CD4-positive, alpha-beta T cell (primary cell): ENCODE results near the gene SH2D5. TPM values are rescaled to one million over a fixed set of nuclear protein-coding genes. Genes with fewer than 3 reads are reported as not detected.

Experiments used
- ATAC-seq: fragments of 200-7000 bp; cut with Tn5 transposase; one replicate; pipeline ENCODE4 v1.10.0; 2022; ENCODE audit warnings: mild to moderate bottlenecking; ENCODE audit not compliant: poor library complexity
- CTCF ChIA-PET: fragments of 350-600 bp; sonication (Branson Sonifier 250); formaldehyde crosslinking; loops from one replicate; lab custom pipeline; 2021; ENCODE audit warnings: antibody characterized with exemption, inconsistent platforms; lab: Charles Lee
- POLR2A ChIA-PET: fragments of 350-600 bp; sonication (Branson Sonifier 250); formaldehyde crosslinking; loops from one replicate; lab custom pipeline; 2021; ENCODE audit warnings: antibody characterized with exemption, inconsistent platforms; lab: Charles Lee
- DNase-seq, 14 experiments: peaks; one replicate each; pipeline ENCODE4 v3.0.0-alpha.2; 2013 to 2020; ENCODE audit warnings: mixed read lengths in 2 of 14
- H3K27ac ChIP-seq, 2 donors: one replicate each; pipeline versions ENCODE4 v1.5.1 to v1.7.0; 2013; ENCODE audit warnings: low read length in 2 of 2, low read depth in 1 of 2, mild to moderate bottlenecking in 1 of 2
- H3K27me3 ChIP-seq, 2 experiments: 1 replicate in 1 of 2; 2 replicates in 1 of 2; pipeline versions ENCODE4 v1.6.1 to v1.7.0; 2013; ENCODE audit warnings: low read length in 2 of 2, control low read depth in 1 of 2, mild to moderate bottlenecking in 1 of 2, moderate library complexity in 1 of 2; ENCODE audit not compliant: insufficient read depth in 2 of 2, control insufficient read depth in 1 of 2
- H3K36me3 ChIP-seq: one replicate; pipeline ENCODE4 v1.6.1; 2013; ENCODE audit warnings: low read length, control low read depth; ENCODE audit not compliant: insufficient read depth
- H3K4me1 ChIP-seq: one replicate; pipeline ENCODE4 v1.6.1; 2013; ENCODE audit warnings: low read length, control low read depth; ENCODE audit not compliant: insufficient read depth
- H3K4me3 ChIP-seq: one replicate; pipeline ENCODE4 v1.5.1; 2013; ENCODE audit warnings: mild to moderate bottlenecking, low read length, moderate library complexity
- H3K9me3 ChIP-seq, 2 experiments: 1 replicate in 1 of 2; 2 replicates in 1 of 2; pipeline versions ENCODE4 v1.6.1 to v1.7.0; 2013; ENCODE audit warnings: low read length in 2 of 2, mild to moderate bottlenecking in 2 of 2, control low read depth in 1 of 2, moderate library complexity in 1 of 2; ENCODE audit not compliant: control insufficient read depth in 1 of 2, insufficient read depth in 1 of 2
- H3K27ac Mint-ChIP-seq: one replicate; pipeline ENCODE4 v1.8.0; 2020; ENCODE audit warnings: mixed read lengths
- H3K27me3 Mint-ChIP-seq: one replicate; pipeline ENCODE4 v1.8.0; 2021; ENCODE audit warnings: mixed read lengths
- H3K36me3 Mint-ChIP-seq: one replicate; pipeline ENCODE4 v1.8.0; 2021; ENCODE audit warnings: low read depth, mixed read lengths
- H3K4me1 Mint-ChIP-seq: one replicate; pipeline ENCODE4 v1.8.0; 2021; ENCODE audit warnings: low read depth, mixed read lengths
- H3K4me3 Mint-ChIP-seq: one replicate; pipeline ENCODE4 v1.8.0; 2020; ENCODE audit warnings: mild to moderate bottlenecking, mixed read lengths
- H3K9me3 Mint-ChIP-seq: one replicate; pipeline ENCODE4 v1.8.0; 2020; ENCODE audit warnings: mixed read lengths
- intact Hi-C, 2 experiments: fragments of 100-400 bp; cut with DNase I in 1 of 2; cut with micrococcal nuclease in 1 of 2; formaldehyde crosslinking; loops; one replicate each; pipeline versions ENCODE4 v1.15.1 to v1.9.0; 2023 to 2025; cut with DNase I, micrococcal nuclease
- polyA plus RNA-seq, 2 donors: library from polyadenylated mRNA; unstranded; fragments of 120-200 nt; gene quantifications; one replicate each; pipeline ENCODE4 v1.2.1, GENCODE V29; 2013
- total RNA-seq, 174 experiments: library from RNA in 2 of 174; stranded (reverse) in 2 of 174; gene quantifications; one replicate each; pipeline ENCODE4 v1.2.3 and lab custom pipeline; 2021 to 2026
- TF ChIP-seq, protein P1 (sequence below): fragments of 200-600 bp; IDR thresholded peaks from one replicate; pipeline ENCODE4 v1.8.0; 2022; ENCODE audit warnings: antibody characterized with exemption, mild to moderate bottlenecking

Gene SH2D5
- total RNA-seq (under 1 TPM in 1 of 2 experiments, not detected in 1; 0.08 TPM), total RNA-seq (lab: John Stamatoyannopoulos, UW) (0 to 5.3 (median 0.37) reads per million in 172 experiments)
- polyA plus RNA-seq (2013, experiment 1 of 2), result not detected
- not detected for polyA plus RNA-seq (2013, experiment 2 of 2)

DNA sequence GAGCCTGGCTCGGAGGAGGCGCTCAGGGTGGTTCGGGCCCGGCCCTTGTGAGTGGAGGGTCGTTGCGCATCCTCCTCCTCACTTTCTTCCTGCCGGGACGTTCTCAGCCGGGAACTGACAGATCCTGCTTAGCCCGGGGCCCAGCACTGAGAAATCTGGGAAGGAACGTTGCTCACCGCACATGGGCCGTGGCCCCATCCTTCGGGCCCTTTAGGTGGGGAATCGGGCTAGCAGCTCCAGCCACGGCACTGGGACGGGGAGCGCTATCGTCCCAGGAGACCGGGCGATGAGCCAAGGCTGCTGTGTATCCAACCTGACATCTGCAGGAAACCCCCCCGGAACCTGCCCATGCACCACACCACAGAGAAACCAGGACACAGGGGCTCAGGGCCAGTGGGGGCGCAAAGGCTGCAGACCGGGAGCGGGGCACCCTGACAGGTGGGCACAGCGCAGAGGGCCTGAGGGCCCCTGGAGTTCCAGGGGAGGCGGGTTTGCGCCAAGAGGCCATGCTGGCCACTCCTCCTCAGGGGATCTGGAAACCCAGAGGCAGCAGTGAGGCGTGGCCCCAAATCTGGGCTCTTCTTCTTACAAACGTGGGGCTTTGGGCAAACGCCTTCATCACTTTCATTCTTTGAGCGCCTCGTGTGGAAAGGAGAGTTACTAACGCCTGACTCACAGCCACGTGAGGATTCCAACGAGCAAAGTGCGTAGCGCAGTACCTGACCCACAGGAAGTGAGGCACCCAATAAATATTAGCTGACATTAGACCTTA lies at the start of gene SH2D5:
Gene SH2D5, minus strand, starts transcription at position 116 of the 772 bp plus-strand sequence. CDS start 4,659 bp downstream, outside the sequence.
- H3K27ac ChIP-seq, result no peak within 1 kb of the TSS
- CTCF ChIA-PET, result interaction anchor here (1.3 to 1.6 kb wide), 2 partner anchors 15 to 36 kb away, joined by 4 to 7 read pairs; partner anchors contain the start of gene KIF17
- Mint-ChIP-seq H3K36me3 (peaks cover 8% of the 10 kb centered on the region), H3K4me1 (peaks cover 16% of the 10 kb centered on the region), H3K4me3 (peak within 1 kb of the TSS; percentile 90), H3K27me3 (peaks cover 33% of the 10 kb centered on the region), H3K9me3 (no peaks in the 10 kb centered on the region), H3K27ac (peak within 1 kb of the TSS; percentile 29)
- peak within 1 kb of the TSS; percentile 66 for H3K4me3 ChIP-seq
- ATAC-seq, result peak; percentile 78
- TF ChIP-seq, protein P1, sequence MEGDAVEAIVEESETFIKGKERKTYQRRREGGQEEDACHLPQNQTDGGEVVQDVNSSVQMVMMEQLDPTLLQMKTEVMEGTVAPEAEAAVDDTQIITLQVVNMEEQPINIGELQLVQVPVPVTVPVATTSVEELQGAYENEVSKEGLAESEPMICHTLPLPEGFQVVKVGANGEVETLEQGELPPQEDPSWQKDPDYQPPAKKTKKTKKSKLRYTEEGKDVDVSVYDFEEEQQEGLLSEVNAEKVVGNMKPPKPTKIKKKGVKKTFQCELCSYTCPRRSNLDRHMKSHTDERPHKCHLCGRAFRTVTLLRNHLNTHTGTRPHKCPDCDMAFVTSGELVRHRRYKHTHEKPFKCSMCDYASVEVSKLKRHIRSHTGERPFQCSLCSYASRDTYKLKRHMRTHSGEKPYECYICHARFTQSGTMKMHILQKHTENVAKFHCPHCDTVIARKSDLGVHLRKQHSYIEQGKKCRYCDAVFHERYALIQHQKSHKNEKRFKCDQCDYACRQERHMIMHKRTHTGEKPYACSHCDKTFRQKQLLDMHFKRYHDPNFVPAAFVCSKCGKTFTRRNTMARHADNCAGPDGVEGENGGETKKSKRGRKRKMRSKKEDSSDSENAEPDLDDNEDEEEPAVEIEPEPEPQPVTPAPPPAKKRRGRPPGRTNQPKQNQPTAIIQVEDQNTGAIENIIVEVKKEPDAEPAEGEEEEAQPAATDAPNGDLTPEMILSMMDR, result peak; percentile 30
- H3K9me3 ChIP-seq, result peaks cover 0 to 18% of the 10 kb centered on the region in 2 experiments
- intact Hi-C loops, result loop anchor here (1.0 to 5.0 kb wide), 3 partner anchors 36 to 55 kb away; partner anchors contain the start of gene HP1BP3 (in 1 of the 2)
- H3K4me1 ChIP-seq, result peaks cover 32% of the 10 kb centered on the region
- peak; percentile 36 to 89 (median 59) for DNase-seq
- peaks cover 24 to 30% of the 10 kb centered on the region in 2 experiments for H3K27me3 ChIP-seq
- POLR2A ChIA-PET, result interaction anchor here (0.8 to 3.7 kb wide), 5 partner anchors 10 to 54 kb away, joined by 3 to 21 read pairs (median 3); partner anchors contain the start of gene HP1BP3
- H3K36me3 ChIP-seq, result no peaks in the 10 kb centered on the region

DNA sequence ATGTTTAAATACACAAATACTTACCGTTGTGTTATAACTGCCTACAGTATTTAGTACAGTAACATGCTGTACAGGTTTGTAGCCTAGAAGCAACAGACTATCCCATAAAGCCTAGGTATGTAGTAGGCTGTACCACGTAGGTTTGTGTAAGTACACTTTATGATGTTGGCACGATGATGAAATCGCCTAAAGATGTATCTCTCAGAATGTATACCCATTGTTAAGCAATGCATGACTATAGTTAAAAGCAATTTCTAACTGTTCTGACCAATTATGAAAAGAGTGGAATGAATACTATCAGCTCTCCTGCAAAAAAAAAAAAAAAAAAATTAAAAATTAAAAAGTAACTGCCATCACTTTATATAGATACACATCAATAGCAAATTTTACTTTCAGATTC lies 43.2 kb upstream of the SH2D5 start:
- no peaks in the 10 kb centered on the region for H3K27me3 ChIP-seq
- no peak overlapping the region for H3K27ac ChIP-seq
- Mint-ChIP-seq H3K27me3 (no peaks in the 10 kb centered on the region), H3K27ac (no peak overlapping the region), H3K4me1 (peaks cover 51% of the 10 kb centered on the region), H3K36me3 (peaks cover 92% of the 10 kb centered on the region), H3K4me3 (no peak overlapping the region), H3K9me3 (no peaks in the 10 kb centered on the region)
- TF ChIP-seq, protein P1, result no peak
- CTCF ChIA-PET, result no interaction called here
- H3K4me1 ChIP-seq, result peaks cover 2% of the 10 kb centered on the region
- H3K4me3 ChIP-seq, result no peak overlapping the region
- peaks cover 83% of the 10 kb centered on the region for H3K36me3 ChIP-seq
- POLR2A ChIA-PET, result no interaction called here
- DNase-seq (no peak), ATAC-seq (no peak)
- intact Hi-C loops, result loop anchor here in 1 of 2 experiments (5.0 to 10.0 kb wide), 2 partner anchors 33 to 419 kb away; no protein-coding TSS in a partner anchor
- H3K9me3 ChIP-seq, result no peaks in the 10 kb centered on the region

DNA sequence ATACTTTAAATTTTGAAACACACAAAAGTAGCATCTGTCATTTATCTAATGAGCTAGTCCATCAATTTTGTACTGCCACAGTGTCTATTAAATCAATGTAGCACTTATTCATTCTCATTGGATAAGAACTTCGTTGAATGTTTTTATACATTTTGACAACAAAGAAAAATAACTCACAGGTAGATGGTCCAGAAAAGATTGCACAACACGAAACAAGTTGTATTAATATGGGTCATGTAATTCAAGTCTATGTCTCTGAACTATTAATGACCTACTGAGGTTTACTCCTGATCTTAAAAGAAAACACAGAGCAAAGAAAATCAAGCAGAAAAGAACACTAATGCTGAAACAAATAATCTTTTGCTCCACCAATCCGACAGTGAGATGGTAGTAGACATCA lies 39.3 kb upstream of the SH2D5 start:
- Mint-ChIP-seq H3K4me1 (peaks cover 22% of the 10 kb centered on the region), H3K27ac (no peak overlapping the region), H3K27me3 (no peaks in the 10 kb centered on the region), H3K36me3 (peaks cover 82% of the 10 kb centered on the region), H3K4me3 (no peak overlapping the region), H3K9me3 (no peaks in the 10 kb centered on the region)
- CTCF ChIA-PET, result no interaction called here
- H3K4me3 ChIP-seq, result no peak overlapping the region
- ATAC-seq (no peak), DNase-seq (no peak)
- peaks cover 96% of the 10 kb centered on the region for H3K36me3 ChIP-seq
- TF ChIP-seq, protein P1, result no peak
- POLR2A ChIA-PET, result interaction anchor here (1.0 kb wide), 1 partner anchor 15 kb away, joined by 7 read pairs; the partner anchor contains the start of gene HP1BP3
- H3K27me3 ChIP-seq, result no peaks in the 10 kb centered on the region
- H3K4me1 ChIP-seq, result no peaks in the 10 kb centered on the region
- intact Hi-C loops, result loop anchor here in 1 of 2 experiments (10.0 kb wide), 1 partner anchor 423 kb away; no protein-coding TSS in a partner anchor
- H3K27ac ChIP-seq, result no peak overlapping the region
- no peaks in the 10 kb centered on the region for H3K9me3 ChIP-seq
